HepG2 (cell line): ENCODE measurements around the gene LDB2. TPM values are rescaled to one million over a fixed set of nuclear protein-coding genes. Genes with fewer than 3 reads are reported as not detected.

ENCODE experiments used
- ATAC-seq: fragments of 200-7000 bp; cut with Tn5 transposase; 3 replicates; pipeline ENCODE4 v1.9.1; 2020; ENCODE audit warnings: mild to moderate bottlenecking, moderate library complexity
- BruUV-seq: library from RNA; stranded (reverse); fragments of 400-500 nt; replicated peaks from 2 replicates; lab custom pipeline; 2021; lab: Mats Ljungman, UMichigan
- CTCF ChIA-PET: fragments of 300-600 bp; formaldehyde crosslinking; extraction: SDS; loops from one replicate; lab custom pipeline; 2021; ENCODE audit warnings: low total read pairs, inconsistent platforms, low intra/inter-chr PET ratio; lab: Yijun Ruan, JAX
- POLR2A ChIA-PET: fragments of 350-600 bp; sonication (Branson Sonifier 250); formaldehyde crosslinking; loops from one replicate; lab custom pipeline; 2020; ENCODE audit warnings: antibody characterized with exemption, inconsistent platforms; lab: Yijun Ruan, JAX
- DNase-seq: peaks from one replicate; pipeline ENCODE4 v3.0.0-alpha.2; 2015; ENCODE audit warnings: low spot score
- FAIRE-seq: peaks from 3 replicates; lab custom pipeline; 2011; peaks lifted over from hg19 to GRCh38; lab: Jason Lieb, UNC
- H2AFZ ChIP-seq: one replicate; pipeline ENCODE4 v1.6.1; 2011; ENCODE audit warnings: low read length, inconsistent platforms
- H3K27ac ChIP-seq: fragments of 300-600 bp; 3 replicates; pipeline ENCODE4 v1.8.0; 2011; ENCODE audit warnings: mixed run types, mild to moderate bottlenecking, mixed read lengths, low read length, inconsistent platforms; ENCODE audit not compliant: insufficient read depth; ENCODE audit errors: extremely low read length
- H3K27me3 ChIP-seq, 2 experiments: fragments of 200-600 bp in 1 of 2; 2 replicates in 1 of 2; 3 replicates in 1 of 2; pipeline versions ENCODE4 v1.6.0 to v1.8.0; 2011; ENCODE audit warnings: low read length in 2 of 2, mild to moderate bottlenecking in 2 of 2, moderate library complexity in 2 of 2, inconsistent platforms in 1 of 2; ENCODE audit not compliant: insufficient read depth in 2 of 2, control insufficient read depth in 1 of 2
- H3K36me3 ChIP-seq, 2 experiments: fragments of 200-600 bp in 1 of 2; replicated peaks in 1 of 2; 2 replicates in 1 of 2; 3 replicates in 1 of 2; pipeline versions ENCODE4 v1.5.1 to v1.8.0; 2011; ENCODE audit warnings: low read length in 2 of 2, inconsistent platforms in 1 of 2; ENCODE audit not compliant: insufficient read depth in 2 of 2, control insufficient read depth in 1 of 2
- H3K4me1 ChIP-seq: 2 replicates; pipeline ENCODE4 v1.5.1; 2012; ENCODE audit warnings: low read length, inconsistent platforms; ENCODE audit not compliant: insufficient read depth
- H3K4me2 ChIP-seq: 2 replicates; pipeline ENCODE4 v1.6.0; 2011; ENCODE audit warnings: low read depth, low read length, inconsistent platforms
- H3K4me3 ChIP-seq, 3 experiments: fragments of 200-600 bp in 1 of 3; sonication (generic), shearing (Covaris generic) in 1 of 3; replicated peaks in 1 of 3; 2 replicates each; pipeline ENCODE4 v1.5.1; 2011 to 2016; ENCODE audit warnings: low read length in 3 of 3, inconsistent platforms in 2 of 3, low read depth in 2 of 3, mild to moderate bottlenecking in 2 of 3, control low read depth in 1 of 3, mixed read lengths in 1 of 3; ENCODE audit not compliant: insufficient read depth in 1 of 3
- H3K79me2 ChIP-seq: one replicate; pipeline ENCODE4 v1.6.1; 2011; ENCODE audit warnings: low read length, inconsistent platforms; ENCODE audit not compliant: insufficient read depth
- H3K9ac ChIP-seq: 2 replicates; pipeline ENCODE4 v1.6.0; 2011; ENCODE audit warnings: mild to moderate bottlenecking, low read depth, low read length, inconsistent platforms; ENCODE audit not compliant: insufficient read depth
- H3K9me3 ChIP-seq: 2 replicates; pipeline ENCODE4 v1.5.1; 2012; ENCODE audit warnings: mild to moderate bottlenecking, low read length
- H4K20me1 ChIP-seq: 2 replicates; pipeline ENCODE4 v1.6.0; 2011; ENCODE audit warnings: inconsistent platforms, mild to moderate bottlenecking, low read length, moderate library complexity; ENCODE audit not compliant: insufficient read depth
- ARID5B ChIP-seq: IDR thresholded peaks from 2 replicates; pipeline ENCODE4 v1.4.0; 2020; ENCODE audit warnings: mild to moderate bottlenecking, missing genetic modification reagents
- BRCA1 ChIP-seq: sonication (generic); formaldehyde crosslinking; IDR thresholded peaks from 2 replicates; pipeline ENCODE4 v1.4.0; 2020; ENCODE audit warnings: missing genetic modification reagents
- EZH2 ChIP-seq: conservative IDR thresholded peaks from 2 replicates; pipeline ENCODE4 v1.6.1; 2012; ENCODE audit warnings: mild to moderate bottlenecking, low read depth, low read length, moderate library complexity
- GATAD1 ChIP-seq: IDR thresholded peaks from 2 replicates; pipeline ENCODE4 v1.6.1; 2016; ENCODE audit warnings: missing genetic modification reagents, missing compliant biosample characterization
- HNRNPUL1 ChIP-seq: fragments of 200-400 bp; formaldehyde crosslinking; IDR thresholded peaks from 2 replicates; pipeline ENCODE4 v1.6.1; 2017; ENCODE audit warnings: low read depth, mild to moderate bottlenecking, low read length, moderate library complexity
- KLF12 ChIP-seq: sonication (generic); formaldehyde crosslinking; IDR thresholded peaks from 2 replicates; pipeline ENCODE4 v1.4.0; 2020; ENCODE audit warnings: missing genetic modification reagents, borderline replicate concordance
- KLF15 ChIP-seq: sonication (generic); formaldehyde crosslinking; IDR thresholded peaks from 2 replicates; pipeline ENCODE4 v1.8.1; 2023; ENCODE audit warnings: borderline replicate concordance, mild to moderate bottlenecking, inconsistent platforms, missing genetic modification reagents, mixed read lengths
- NONO ChIP-seq, 2 experiments: fragments of 450-650 bp in 1 of 2; sonication (generic) in 1 of 2; formaldehyde crosslinking in 1 of 2; IDR thresholded peaks in 1 of 2; conservative IDR thresholded peaks in 1 of 2; 2 replicates each; pipeline versions ENCODE4 v1.6.1 to v1.8.0; 2017 to 2022; ENCODE audit warnings: mild to moderate bottlenecking in 1 of 2, missing genetic modification reagents in 1 of 2, moderate library complexity in 1 of 2
- PHF5A ChIP-seq: IDR thresholded peaks from one replicate; pipeline ENCODE4 v1.6.1; 2018; ENCODE audit warnings: low read depth, missing genetic modification reagents; ENCODE audit not compliant: unreplicated experiment
- RXRA ChIP-seq: sonication (generic); formaldehyde crosslinking; IDR thresholded peaks from 2 replicates; pipeline ENCODE4 v1.5.1; 2020; ENCODE audit warnings: missing genetic modification reagents
- THAP7 ChIP-seq: sonication (generic); formaldehyde crosslinking; IDR thresholded peaks from 2 replicates; pipeline ENCODE4 v1.8.1; 2023; ENCODE audit warnings: mild to moderate bottlenecking, missing genetic modification reagents
- ZKSCAN1 ChIP-seq: fragments of 150-350 bp; IDR thresholded peaks from 2 replicates; pipeline ENCODE4 v1.6.1; 2014; ENCODE audit warnings: low read length
- ZNF205 ChIP-seq: IDR thresholded peaks from 2 replicates; pipeline ENCODE4 v1.6.1; 2018; ENCODE audit warnings: missing biosample characterization, missing genetic modification reagents
- ZNF484 ChIP-seq: sonication (generic); formaldehyde crosslinking; IDR thresholded peaks from 2 replicates; pipeline ENCODE4 v1.5.1; 2020; ENCODE audit warnings: mild to moderate bottlenecking, low read depth, missing genetic modification reagents, borderline replicate concordance
- ZSCAN5A ChIP-seq: sonication (generic); formaldehyde crosslinking; IDR thresholded peaks from 2 replicates; pipeline ENCODE4 v1.8.0; 2022; ENCODE audit warnings: mild to moderate bottlenecking, missing genetic modification reagents, borderline replicate concordance
- WGBS: methylation state at CpG from one replicate; pipeline ENCODE4 v1.1.6; 2017; ENCODE audit warnings: low lambda C conversion rate; 5-methylcytosine and 5-hydroxymethylcytosine counted together
- in situ Hi-C: cut with HindIII; loops from 2 replicates; pipeline ENCODE4 v1.10.0; 2017; ENCODE audit warnings: low pct_unique_long_range_greater_than_20kb; ENCODE audit not compliant: extremely low pct_ligation_motif_present
- intact Hi-C: fragments of 100-400 bp; cut with micrococcal nuclease; formaldehyde crosslinking; loops from one replicate; pipeline ENCODE4 v1.10.0; 2022; ENCODE audit not compliant: unreplicated experiment
- polyA plus RNA-seq, 8 experiments: library from polyadenylated mRNA; depleted of rRNA in 3 of 8; stranded (reverse) in 7 of 8; unstranded in 1 of 8; fragments of >200 nt; fragmentation: Illumina TruSeq in 4 of 8; extraction: Trizol in 4 of 8; gene quantifications; 2 replicates each; pipeline versions ENCODE4 v1.2.1 to v1.2.3, GENCODE V29; 2011 to 2016; ENCODE audit warnings: low read depth in 4 of 8, missing spikeins in 1 of 8, mixed read lengths in 1 of 8; ENCODE audit not compliant: insufficient read depth in 1 of 8
- total RNA-seq, 5 experiments: library from RNA; depleted of rRNA; stranded (reverse); fragments of >200 nt; fragmentation: Illumina TruSeq; extraction: Trizol; gene quantifications; 2 replicates each; pipeline ENCODE4 v1.2.3, GENCODE V29; 2016; ENCODE audit warnings: low read depth in 1 of 5

Gene LDB2
- total and polyA plus RNA-seq, 2 of the 13 experiments (the other 11 are each of a cell fraction or from before 2014, with no cell fraction given), result not detected

- no peaks in the 10 kb centered on the region; a peak in 1 of 5 replicates for H3K27me3 ChIP-seq
- no peak overlapping the region for H3K9ac ChIP-seq
- H2AFZ ChIP-seq, result no peak overlapping the region
- in situ Hi-C loops, result no loop called here
- TF ChIP-seq KLF12 (no peak), EZH2 (no peak), RXRA (CRISPR knock-in tag) (no peak), HNRNPUL1 (no peak), PHF5A (CRISPR knock-in tag) (no peak), GATAD1 (CRISPR knock-in tag) (no peak), ARID5B (CRISPR knock-in tag) (no peak), ZNF205 (CRISPR knock-in tag) (no peak), NONO (IDR thresholded peaks at IDR 0.05) (no peak), NONO (CRISPR knock-in tag; conservative IDR thresholded peaks at IDR 0.05) (no peak), ZNF484 (CRISPR knock-in tag) (no peak), ZSCAN5A (CRISPR knock-in tag) (no peak), BRCA1 (no peak), ZKSCAN1 (no peak), KLF15 (no peak), THAP7 (no peak)
- TF ChIP-seq, all 625 proteins: peak for 0
- DNase-seq (no peak), ATAC-seq (no peak), FAIRE-seq (no peak)
- Histone ChIP-seq H3K4me1 (no peaks in the 10 kb centered on the region), H3K4me3 (no peak overlapping the region), H3K27ac (no peak overlapping the region), H3K79me2 (no peaks in the 10 kb centered on the region), H4K20me1 (no peaks in the 10 kb centered on the region), H3K9me3 (no peaks in the 10 kb centered on the region), H3K36me3 (no peaks in the 10 kb centered on the region), H3K4me2 (no peak overlapping the region)
- POLR2A ChIA-PET, result no interaction called here
- BruUV-seq, result no TSS peak
- 9% methylated on average over 2 of the region's 2 CpGs for WGBS
- CTCF ChIA-PET, result no interaction called here
- intact Hi-C loops, result no loop called here
These were observed 431.4 kb downstream of the LDB2 start for GRCh38 chr4:16467061-16467460.
